ENCODE measurements around the gene CDH13.
A peak's percentile ranks its signal among the peaks of the same experiment; 100 is the strongest.

Gene CDH13

DNA sequence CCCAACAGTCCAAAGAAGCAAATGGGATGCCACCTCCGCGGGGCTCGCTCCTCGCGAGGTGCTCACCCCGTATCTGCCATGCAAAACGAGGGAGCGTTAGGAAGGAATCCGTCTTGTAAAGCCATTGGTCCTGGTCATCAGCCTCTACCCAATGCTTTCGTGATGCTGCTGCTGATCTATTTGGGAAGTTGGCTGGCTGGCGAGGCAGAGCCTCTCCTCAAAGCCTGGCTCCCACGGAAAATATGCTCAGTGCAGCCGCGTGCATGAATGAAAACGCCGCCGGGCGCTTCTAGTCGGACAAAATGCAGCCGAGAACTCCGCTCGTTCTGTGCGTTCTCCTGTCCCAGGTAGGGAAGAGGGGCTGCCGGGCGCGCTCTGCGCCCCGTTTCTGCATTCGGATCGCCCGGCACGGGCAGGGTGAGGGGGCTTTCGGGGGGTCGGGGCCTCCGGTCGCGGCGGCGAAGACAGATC lies at the start of gene CDH13:
Gene CDH13, plus strand, starts transcription at position 179 of the 471 bp plus-strand sequence.
- ATAC-seq, result peak; percentile 48
- TF ChIP-seq, protein P1, sequence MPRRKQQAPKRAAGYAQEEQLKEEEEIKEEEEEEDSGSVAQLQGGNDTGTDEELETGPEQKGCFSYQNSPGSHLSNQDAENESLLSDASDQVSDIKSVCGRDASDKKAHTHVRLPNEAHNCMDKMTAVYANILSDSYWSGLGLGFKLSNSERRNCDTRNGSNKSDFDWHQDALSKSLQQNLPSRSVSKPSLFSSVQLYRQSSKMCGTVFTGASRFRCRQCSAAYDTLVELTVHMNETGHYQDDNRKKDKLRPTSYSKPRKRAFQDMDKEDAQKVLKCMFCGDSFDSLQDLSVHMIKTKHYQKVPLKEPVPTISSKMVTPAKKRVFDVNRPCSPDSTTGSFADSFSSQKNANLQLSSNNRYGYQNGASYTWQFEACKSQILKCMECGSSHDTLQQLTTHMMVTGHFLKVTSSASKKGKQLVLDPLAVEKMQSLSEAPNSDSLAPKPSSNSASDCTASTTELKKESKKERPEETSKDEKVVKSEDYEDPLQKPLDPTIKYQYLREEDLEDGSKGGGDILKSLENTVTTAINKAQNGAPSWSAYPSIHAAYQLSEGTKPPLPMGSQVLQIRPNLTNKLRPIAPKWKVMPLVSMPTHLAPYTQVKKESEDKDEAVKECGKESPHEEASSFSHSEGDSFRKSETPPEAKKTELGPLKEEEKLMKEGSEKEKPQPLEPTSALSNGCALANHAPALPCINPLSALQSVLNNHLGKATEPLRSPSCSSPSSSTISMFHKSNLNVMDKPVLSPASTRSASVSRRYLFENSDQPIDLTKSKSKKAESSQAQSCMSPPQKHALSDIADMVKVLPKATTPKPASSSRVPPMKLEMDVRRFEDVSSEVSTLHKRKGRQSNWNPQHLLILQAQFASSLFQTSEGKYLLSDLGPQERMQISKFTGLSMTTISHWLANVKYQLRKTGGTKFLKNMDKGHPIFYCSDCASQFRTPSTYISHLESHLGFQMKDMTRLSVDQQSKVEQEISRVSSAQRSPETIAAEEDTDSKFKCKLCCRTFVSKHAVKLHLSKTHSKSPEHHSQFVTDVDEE (CRISPR knock-in tag; IDR thresholded peaks at IDR 0.05), result no peak
- no peak for TF ChIP-seq BACH2 (CRISPR knock-in tag; IDR thresholded peaks at IDR 0.05; ENCODE audit: borderline replicate concordance)
- no peak for TF ChIP-seq GLIS3 (CRISPR knock-in tag; IDR thresholded peaks at IDR 0.05)
- TF ChIP-seq RARB (CRISPR knock-in tag; IDR thresholded peaks at IDR 0.05), result no peak
- TF ChIP-seq ZC3H10 (CRISPR knock-in tag; IDR thresholded peaks at IDR 0.05), result no peak
- no peak for TF ChIP-seq ZNF565 (CRISPR knock-in tag; conservative IDR thresholded peaks at IDR 0.05; ENCODE audit: low read depth)
- TF ChIP-seq PPARA (CRISPR knock-in tag; IDR thresholded peaks at IDR 0.05; ENCODE audit: borderline replicate concordance), result no peak
- TF ChIP-seq, protein P2, sequence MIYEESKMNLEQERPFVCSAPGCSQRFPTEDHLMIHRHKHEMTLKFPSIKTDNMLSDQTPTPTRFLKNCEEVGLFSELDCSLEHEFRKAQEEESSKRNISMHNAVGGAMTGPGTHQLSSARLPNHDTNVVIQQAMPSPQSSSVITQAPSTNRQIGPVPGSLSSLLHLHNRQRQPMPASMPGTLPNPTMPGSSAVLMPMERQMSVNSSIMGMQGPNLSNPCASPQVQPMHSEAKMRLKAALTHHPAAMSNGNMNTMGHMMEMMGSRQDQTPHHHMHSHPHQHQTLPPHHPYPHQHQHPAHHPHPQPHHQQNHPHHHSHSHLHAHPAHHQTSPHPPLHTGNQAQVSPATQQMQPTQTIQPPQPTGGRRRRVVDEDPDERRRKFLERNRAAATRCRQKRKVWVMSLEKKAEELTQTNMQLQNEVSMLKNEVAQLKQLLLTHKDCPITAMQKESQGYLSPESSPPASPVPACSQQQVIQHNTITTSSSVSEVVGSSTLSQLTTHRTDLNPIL (CRISPR knock-in tag; IDR thresholded peaks at IDR 0.05; ENCODE audit: low read depth), result no peak
- TF ChIP-seq ZFP30 (CRISPR knock-in tag; IDR thresholded peaks at IDR 0.05), result no peak
- TF ChIP-seq SNAI2 (CRISPR knock-in tag; IDR thresholded peaks at IDR 0.05), result no peak
- TF ChIP-seq OSR1 (CRISPR knock-in tag; IDR thresholded peaks at IDR 0.05), result no peak
- no peak for TF ChIP-seq ARNTL (CRISPR knock-in tag; IDR thresholded peaks at IDR 0.05; ENCODE audit: borderline replicate concordance, low read depth)
- TF ChIP-seq, protein P3, sequence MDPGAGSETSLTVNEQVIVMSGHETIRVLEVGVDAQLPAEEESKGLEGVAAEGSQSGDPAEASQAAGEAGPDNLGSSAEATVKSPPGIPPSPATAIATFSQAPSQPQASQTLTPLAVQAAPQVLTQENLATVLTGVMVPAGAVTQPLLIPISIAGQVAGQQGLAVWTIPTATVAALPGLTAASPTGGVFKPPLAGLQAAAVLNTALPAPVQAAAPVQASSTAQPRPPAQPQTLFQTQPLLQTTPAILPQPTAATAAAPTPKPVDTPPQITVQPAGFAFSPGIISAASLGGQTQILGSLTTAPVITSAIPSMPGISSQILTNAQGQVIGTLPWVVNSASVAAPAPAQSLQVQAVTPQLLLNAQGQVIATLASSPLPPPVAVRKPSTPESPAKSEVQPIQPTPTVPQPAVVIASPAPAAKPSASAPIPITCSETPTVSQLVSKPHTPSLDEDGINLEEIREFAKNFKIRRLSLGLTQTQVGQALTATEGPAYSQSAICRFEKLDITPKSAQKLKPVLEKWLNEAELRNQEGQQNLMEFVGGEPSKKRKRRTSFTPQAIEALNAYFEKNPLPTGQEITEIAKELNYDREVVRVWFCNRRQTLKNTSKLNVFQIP (CRISPR knock-in tag; IDR thresholded peaks at IDR 0.05; ENCODE audit: borderline replicate concordance, low read depth), result no peak
- no peak for TF ChIP-seq ESRRG (CRISPR knock-in tag; IDR thresholded peaks at IDR 0.05)
- no peak for TF ChIP-seq TOX (CRISPR knock-in tag; IDR thresholded peaks at IDR 0.05; ENCODE audit: borderline replicate concordance)
- TF ChIP-seq, protein P4, sequence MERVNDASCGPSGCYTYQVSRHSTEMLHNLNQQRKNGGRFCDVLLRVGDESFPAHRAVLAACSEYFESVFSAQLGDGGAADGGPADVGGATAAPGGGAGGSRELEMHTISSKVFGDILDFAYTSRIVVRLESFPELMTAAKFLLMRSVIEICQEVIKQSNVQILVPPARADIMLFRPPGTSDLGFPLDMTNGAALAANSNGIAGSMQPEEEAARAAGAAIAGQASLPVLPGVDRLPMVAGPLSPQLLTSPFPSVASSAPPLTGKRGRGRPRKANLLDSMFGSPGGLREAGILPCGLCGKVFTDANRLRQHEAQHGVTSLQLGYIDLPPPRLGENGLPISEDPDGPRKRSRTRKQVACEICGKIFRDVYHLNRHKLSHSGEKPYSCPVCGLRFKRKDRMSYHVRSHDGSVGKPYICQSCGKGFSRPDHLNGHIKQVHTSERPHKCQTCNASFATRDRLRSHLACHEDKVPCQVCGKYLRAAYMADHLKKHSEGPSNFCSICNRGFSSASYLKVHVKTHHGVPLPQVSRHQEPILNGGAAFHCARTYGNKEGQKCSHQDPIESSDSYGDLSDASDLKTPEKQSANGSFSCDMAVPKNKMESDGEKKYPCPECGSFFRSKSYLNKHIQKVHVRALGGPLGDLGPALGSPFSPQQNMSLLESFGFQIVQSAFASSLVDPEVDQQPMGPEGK (CRISPR knock-in tag; IDR thresholded peaks at IDR 0.05; ENCODE audit: borderline replicate concordance), result no peak
- no peak for TF ChIP-seq ZNF8 (CRISPR knock-in tag; IDR thresholded peaks at IDR 0.05)
- TF ChIP-seq ISL1 (CRISPR knock-in tag; IDR thresholded peaks at IDR 0.05), result no peak
- TF ChIP-seq, protein P5, sequence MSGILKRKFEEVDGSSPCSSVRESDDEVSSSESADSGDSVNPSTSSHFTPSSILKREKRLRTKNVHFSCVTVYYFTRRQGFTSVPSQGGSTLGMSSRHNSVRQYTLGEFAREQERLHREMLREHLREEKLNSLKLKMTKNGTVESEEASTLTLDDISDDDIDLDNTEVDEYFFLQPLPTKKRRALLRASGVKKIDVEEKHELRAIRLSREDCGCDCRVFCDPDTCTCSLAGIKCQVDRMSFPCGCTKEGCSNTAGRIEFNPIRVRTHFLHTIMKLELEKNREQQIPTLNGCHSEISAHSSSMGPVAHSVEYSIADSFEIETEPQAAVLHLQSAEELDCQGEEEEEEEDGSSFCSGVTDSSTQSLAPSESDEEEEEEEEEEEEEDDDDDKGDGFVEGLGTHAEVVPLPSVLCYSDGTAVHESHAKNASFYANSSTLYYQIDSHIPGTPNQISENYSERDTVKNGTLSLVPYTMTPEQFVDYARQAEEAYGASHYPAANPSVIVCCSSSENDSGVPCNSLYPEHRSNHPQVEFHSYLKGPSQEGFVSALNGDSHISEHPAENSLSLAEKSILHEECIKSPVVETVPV (CRISPR knock-in tag; IDR thresholded peaks at IDR 0.05), result no peak

DNA sequence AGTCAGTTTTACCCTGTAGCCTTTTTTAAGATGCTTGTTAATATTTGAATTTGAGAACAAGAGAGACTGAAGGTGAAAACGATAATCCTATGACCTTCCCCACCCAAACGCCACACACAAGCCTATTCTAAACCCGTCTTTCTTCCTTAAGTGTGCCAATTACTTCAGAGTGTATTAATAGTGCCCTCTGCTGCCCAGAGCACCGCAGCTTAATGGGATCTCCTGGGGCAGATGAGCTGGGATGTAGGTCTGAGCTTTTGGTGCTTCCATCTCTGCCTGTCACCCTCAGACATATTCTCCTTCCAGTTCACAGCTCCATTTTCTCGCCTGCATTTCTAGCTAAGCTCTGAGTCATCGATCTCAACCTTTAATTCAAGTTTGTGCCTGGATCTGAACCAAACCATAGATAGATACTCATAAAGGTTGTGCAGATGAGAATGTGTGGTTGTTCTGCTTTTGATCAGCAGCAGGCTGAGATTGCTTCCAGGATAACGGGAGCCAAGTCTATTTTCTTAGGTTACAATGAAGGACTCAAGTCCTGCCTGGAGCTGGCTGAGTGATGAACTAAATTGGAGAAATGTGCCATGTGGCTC lies 46.4 kb upstream of the CDH13 start:
- ATAC-seq, result peak; percentile 77
- TF ChIP-seq TOX (CRISPR knock-in tag; IDR thresholded peaks at IDR 0.05; ENCODE audit: borderline replicate concordance) (no peak), BACH2 (CRISPR knock-in tag; IDR thresholded peaks at IDR 0.05; ENCODE audit: borderline replicate concordance) (no peak), ESRRG (CRISPR knock-in tag; IDR thresholded peaks at IDR 0.05) (no peak), ZC3H10 (CRISPR knock-in tag; IDR thresholded peaks at IDR 0.05) (no peak), RARB (CRISPR knock-in tag; IDR thresholded peaks at IDR 0.05) (no peak)
- TF ChIP-seq, protein P1 (CRISPR knock-in tag; IDR thresholded peaks at IDR 0.05), result no peak
- TF ChIP-seq, protein P3 (CRISPR knock-in tag; IDR thresholded peaks at IDR 0.05; ENCODE audit: borderline replicate concordance, low read depth), result no peak

Measured in SK-N-SH treated with all-trans-retinoic acid at 6 μM for 48 hours (cell line).